HG03159 (cell line): ENCODE measurements around the gene TMEM121.
"Not testable (repeated sequence)": the region's sequence is repeated elsewhere in the genome, so short reads cannot be mapped to it uniquely, and the experiment has no call there.

ENCODE experiments used
- ATAC-seq: cut with Tn5 transposase; IDR thresholded peaks from one replicate; pipeline ENCODE4 v1.9.1; 2021; ENCODE audit warnings: mild to moderate bottlenecking, moderate library complexity; ENCODE audit not compliant: unreplicated experiment

Gene TMEM121

DNA sequence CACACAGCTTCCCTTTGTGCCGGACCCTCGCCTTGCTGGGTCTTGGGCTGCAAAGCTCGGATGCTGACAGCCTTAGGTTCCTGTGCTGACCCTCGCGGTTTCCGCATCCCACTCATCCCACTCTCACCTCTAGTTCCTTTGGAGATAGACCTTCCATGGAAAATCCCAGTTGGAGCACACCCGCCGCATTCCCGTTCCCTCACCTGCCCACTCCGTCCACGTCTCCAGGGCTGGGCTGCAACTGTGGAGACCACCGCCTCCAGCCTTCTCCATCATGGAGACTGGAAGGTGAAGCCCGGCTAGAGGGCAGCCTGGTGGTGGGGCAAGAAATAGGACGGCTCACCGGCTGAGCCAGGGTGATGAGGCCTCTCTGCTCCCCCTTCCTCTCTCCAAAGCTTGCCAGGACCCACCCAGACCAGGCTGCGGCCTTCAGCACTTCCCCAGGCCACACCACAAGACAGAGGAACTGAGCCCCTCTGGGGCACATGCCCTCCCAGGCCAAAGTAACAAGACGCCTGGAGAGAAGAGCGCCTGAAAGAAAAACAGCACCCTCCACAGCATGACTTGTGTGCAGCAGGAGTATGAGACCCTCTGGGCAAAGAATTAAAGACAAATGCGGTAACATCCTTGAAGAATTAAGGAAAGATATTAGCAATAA is 15.0 kb downstream of the TMEM121 start:
- no peak for ATAC-seq

- ATAC-seq, result not testable (repeated sequence)
Observed at GRCh38 chr14:105545676-105546075, 19.3 kb downstream of the TMEM121 start.

DNA sequence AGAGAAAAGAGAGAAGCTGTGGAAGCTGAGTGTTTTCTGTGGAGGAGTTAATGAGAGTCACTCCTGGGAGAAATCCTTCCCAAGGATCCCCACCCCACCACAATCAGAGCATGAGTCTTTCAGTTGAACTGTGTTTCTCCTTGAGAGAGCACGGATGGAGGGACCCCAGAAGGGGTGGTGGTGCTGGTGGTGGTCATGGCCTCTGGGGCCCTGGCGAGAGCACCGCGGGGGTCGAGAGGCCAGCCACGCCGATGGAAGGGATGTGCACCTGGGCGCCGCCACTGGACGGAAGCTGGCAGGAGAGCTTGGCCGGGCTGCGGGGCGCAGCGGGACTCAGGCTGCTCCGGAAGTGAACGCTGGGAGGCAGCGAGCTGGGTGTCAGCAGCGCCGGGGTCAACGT is 20.0 kb downstream of the TMEM121 start:
- ATAC-seq, result not testable (repeated sequence)

GRCh38 chr14:105547072-105547471 is 20.7 kb downstream of the TMEM121 start:
- not testable (repeated sequence) for ATAC-seq

- no peak for ATAC-seq
Observed at GRCh38 chr14:105547741-105548169, 21.4 kb downstream of the TMEM121 start.

DNA sequence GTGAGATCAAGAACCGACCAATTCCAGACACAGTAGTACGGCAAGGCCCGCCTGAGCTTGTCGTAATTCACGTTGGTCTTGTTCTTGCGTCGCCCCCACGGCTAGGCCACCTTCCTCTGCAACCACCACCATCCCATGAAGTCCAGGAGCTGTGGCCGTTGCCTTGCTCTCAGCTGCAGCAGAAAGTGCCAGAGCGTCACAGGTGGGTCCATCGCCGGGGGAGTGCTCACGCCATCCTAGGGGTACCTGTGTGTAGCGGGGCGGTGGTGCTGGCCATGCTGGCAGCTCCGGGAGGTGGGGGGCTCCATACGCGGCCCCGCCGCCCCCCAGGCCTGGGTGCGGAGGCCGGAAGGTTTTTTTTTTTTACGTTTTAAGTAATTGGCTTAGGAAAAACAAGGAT is 23.1 kb downstream of the TMEM121 start:
- no peak for ATAC-seq

GRCh38 chr14:105554022-105554421 is 27.6 kb downstream of the TMEM121 start:
- no peak for ATAC-seq

- ATAC-seq, result no peak
Observed at GRCh38 chr14:105554523-105554922, 28.1 kb downstream of the TMEM121 start.

GRCh38 chr14:105557671-105558070 is 31.3 kb downstream of the TMEM121 start:
- ATAC-seq, result not testable (repeated sequence)

DNA sequence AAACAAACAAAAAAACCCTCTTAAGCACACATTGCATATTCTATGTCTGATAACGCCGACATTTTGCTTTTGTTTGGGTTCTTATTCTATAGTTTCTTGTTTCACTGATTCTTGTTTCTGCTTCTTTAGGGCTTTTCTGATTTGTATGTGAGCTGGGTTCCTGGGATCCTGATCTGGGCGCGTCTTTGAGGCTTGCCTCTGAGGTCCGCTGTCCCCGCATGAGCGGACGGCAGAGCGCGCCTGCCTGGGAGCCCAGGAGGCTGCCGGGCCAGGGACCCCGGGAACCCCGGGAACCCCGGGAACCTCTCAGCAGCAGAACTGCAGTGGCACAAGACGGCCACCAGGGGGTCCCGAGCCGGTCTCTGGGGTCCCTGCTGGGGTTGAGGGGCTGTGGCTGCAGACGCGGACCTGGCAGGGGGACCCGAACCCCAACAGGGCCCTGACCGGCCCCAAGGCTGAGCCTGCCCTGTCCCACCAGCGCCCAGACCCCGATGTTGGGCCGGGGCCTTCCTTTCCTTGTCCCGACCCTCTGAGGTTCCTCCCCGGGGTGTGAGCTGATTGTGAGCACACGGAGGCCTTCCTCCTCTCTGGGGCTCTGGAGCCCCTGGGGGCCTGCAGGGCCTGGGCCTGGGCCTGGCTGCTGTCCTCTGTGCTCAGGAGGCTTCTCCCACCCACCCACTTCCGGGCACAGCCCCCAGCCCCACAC is 32.2 kb downstream of the TMEM121 start:
- ATAC-seq, result not testable (repeated sequence)

- peak; percentile 42 for ATAC-seq
Observed at GRCh38 chr14:105559384-105560047, 33.1 kb downstream of the TMEM121 start.

DNA sequence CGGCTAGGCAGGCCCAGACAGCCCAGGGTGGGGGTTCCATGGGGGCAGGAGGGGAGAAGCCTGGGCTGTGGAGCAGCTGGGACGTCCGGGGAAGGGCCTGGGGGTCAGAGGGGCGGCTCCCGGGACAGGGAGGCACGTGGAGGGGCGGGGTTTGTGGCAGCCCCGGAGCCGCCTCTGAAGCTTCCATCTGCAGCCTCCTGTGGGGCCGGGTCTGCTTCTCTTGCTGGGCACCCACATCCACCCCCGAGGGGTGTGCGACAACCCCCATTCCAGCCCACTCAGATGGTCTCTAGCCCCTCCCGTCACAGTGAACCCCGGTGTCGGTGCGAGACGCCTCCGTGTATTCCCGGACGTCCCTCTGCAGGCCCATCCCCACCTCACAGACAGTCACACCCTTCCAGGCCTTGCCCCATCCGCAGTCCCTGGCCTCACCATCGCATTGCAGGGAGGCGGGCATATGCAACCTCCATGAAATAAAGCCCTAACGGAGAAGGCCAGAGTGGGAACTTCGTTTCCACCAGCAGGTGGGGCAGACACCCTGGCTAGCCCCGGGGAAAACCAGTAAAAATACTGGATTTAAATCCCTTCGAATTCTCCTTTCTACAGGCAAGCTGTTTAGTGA is 33.8 kb downstream of the TMEM121 start:
- peak; percentile 61 for ATAC-seq

GRCh38 chr14:105561345-105561744 is 35.0 kb downstream of the TMEM121 start:
- not testable (repeated sequence) for ATAC-seq

DNA sequence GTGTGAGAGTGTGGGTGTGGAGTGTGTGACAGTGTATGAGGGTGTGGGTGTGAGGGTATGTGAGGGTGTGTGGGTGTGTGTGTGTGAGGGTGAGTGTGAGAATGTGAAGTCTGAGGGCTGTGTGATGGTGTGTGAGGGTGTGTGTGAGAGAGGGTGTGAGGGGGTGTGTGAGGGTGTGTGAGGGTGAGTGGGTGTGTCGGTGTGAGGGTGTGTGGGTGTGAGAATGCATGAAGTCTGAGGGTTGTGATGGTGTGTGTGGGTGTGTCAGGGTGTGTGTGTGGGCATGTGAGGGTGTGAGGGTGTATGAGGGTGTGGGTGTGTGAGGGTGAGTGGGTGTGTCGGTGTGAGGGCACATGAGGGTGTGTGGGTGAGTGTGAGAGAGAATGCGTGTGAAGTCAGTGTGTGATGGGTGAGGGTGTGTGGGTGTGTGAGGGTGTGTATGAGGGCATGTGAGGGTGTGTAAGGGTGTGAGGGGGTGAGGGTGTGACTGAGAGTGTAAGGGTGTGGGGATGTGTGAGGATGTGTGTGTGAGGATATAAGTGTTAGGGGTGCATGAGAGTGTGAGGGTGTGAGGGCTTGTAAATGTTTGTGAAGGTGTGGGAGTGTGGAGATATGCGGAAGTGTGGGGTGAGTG is 36.4 kb downstream of the TMEM121 start:
- no peak for ATAC-seq

DNA sequence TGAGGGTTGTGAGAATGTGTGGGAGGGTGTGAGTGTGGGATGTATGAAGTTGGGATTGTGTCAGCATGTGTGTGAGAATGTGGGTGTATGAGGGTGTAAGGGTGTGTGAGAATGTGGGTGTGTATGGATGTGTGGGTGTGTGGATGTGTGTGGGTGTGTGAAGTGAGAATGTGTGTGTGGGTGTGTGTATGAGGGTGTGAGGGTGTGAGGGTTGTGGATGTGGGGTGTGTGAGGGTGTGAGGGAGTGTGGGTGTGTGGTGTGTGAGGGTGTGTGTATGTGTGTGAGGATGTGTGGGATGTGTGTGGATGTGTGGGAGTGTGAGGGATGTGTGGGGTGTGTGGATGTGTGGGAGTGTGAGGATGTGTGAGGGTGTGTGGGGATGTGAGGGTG is 37.0 kb downstream of the TMEM121 start:
- no peak for ATAC-seq

GRCh38 chr14:105564536-105564935 is 38.2 kb downstream of the TMEM121 start:
- ATAC-seq, result not testable (repeated sequence)

GRCh38 chr14:105565185-105565919 is 39.0 kb downstream of the TMEM121 start:
- not testable (repeated sequence) for ATAC-seq

DNA sequence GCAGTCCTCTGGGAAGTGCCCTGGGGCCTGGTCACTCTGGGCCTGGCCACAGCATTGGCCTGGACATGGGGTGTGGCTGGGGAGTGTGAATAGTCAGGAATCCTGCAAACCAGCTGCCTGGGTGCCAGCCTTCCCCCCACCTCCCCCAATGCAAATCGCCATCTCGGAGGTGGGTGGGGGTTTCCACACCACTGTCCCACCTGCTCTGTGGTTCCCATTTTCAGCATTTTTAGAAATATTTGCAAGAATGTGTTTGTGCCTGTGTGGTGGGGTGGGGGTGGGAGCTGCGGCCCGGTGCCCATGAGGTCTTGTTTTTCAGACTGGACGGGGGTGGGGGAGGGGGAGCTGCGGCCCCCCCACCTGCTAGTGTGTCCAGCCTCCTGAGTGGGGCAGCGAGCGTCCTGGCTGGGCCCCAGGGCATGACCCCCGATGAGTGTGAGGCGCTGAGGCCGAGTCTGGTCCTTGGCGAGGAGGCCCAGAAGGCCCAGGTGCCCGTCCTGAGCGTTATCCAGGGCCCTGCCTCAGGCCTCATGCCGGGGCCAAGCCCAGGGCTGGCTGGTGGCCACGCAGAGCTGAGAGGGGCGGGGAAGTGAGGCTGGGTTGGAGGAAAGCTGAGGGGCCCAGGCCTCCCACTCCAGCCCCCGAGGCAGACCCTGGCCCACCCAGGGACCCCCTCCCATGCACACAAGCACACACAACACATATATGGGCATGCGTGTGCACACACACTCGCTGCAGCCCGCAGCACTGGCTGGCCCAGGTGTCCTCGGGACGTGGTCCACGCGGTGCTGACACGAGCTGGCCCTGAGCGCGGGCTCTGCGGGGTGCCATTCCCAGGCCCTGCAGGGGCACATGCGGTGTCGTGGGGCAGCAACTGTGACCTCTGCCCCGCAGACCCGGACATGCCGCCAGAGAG is 40.1 kb downstream of the TMEM121 start:
- ATAC-seq, result peak; percentile 47
